Heart left ventricle (tissue), 16 donors: ENCODE data around the gene PARD3B. TPM values are rescaled to one million over a fixed set of nuclear protein-coding genes. Genes with fewer than 3 reads are reported as not detected.

Experiments used
- ATAC-seq, 4 donors: fragments of 200-7000 bp; cut with Tn5 transposase; one replicate each; pipeline ENCODE4 v1.9.1; 2020 to 2022; ENCODE audit warnings: moderate library complexity in 4 of 4, mild to moderate bottlenecking in 3 of 4, moderate number of reproducible peaks in 1 of 4
- DNase-seq, 5 donors: peaks; one replicate each; pipeline ENCODE4 v3.0.0-alpha.2; 2020
- H3K27ac ChIP-seq, 12 donors: fragments of 200-600 bp; sonication (generic) in 4 of 12; one replicate each; pipeline versions ENCODE4 v1.5.0 to v1.8.0; 2016 to 2022; ENCODE audit warnings: mild to moderate bottlenecking in 2 of 12
- H3K27me3 ChIP-seq, 9 donors: fragments of 200-600 bp; sonication (generic) in 2 of 9; one replicate each; pipeline versions ENCODE4 v1.5.1 to v1.8.0; 2016 to 2022; ENCODE audit warnings: mild to moderate bottlenecking in 3 of 9
- H3K36me3 ChIP-seq, 9 donors: fragments of 200-600 bp; sonication (generic) in 2 of 9; one replicate each; pipeline versions ENCODE4 v1.5.0 to v1.8.0; 2018 to 2022; ENCODE audit warnings: mild to moderate bottlenecking in 2 of 9
- H3K4me1 ChIP-seq, 12 donors: fragments of 200-600 bp; sonication (generic) in 4 of 12; one replicate each; pipeline versions ENCODE4 v1.5.0 to v1.8.0; 2016 to 2022; ENCODE audit warnings: mild to moderate bottlenecking in 3 of 12
- H3K4me3 ChIP-seq, 12 donors: fragments of 200-600 bp; sonication (generic) in 4 of 12; one replicate each; pipeline versions ENCODE4 v1.5.0 to v1.8.0; 2017 to 2022; ENCODE audit warnings: mild to moderate bottlenecking in 9 of 12, moderate library complexity in 4 of 12
- H3K9me3 ChIP-seq, 12 donors: fragments of 200-600 bp; sonication (generic) in 4 of 12; one replicate each; pipeline versions ENCODE4 v1.5.0 to v1.8.0; 2016 to 2022; ENCODE audit warnings: mild to moderate bottlenecking in 1 of 12
- POLR2A ChIP-seq, 2 donors: fragments of 450-650 bp; IDR thresholded peaks; one replicate each; pipeline ENCODE4 v1.6.1; 2017; ENCODE audit warnings: antibody characterized with exemption in 2 of 2, mild to moderate bottlenecking in 2 of 2, moderate library complexity in 2 of 2
- WGBS, 4 donors: extraction: QIAGEN DNeasy Blood & Tissue Kit in 2 of 4; methylation state at CpG; one replicate each; pipeline versions ENCODE4 v1.1.5 to v1.1.7; 2013 to 2018; 5-methylcytosine and 5-hydroxymethylcytosine counted together
- intact Hi-C, 10 donors: fragments of 100-400 bp; cut with DNase I; formaldehyde crosslinking; loops; one replicate each; pipeline versions ENCODE4 v1.11.1 to v1.14.2; 2022
- polyA plus RNA-seq, 2 donors: library from polyadenylated mRNA; stranded (reverse); fragments of 200-250 nt; gene quantifications; one replicate each; pipeline ENCODE4 v1.2.3, GENCODE V29; 2013
- total RNA-seq, 9 donors: library from RNA; depleted of rRNA in 2 of 9; stranded (reverse); fragments of >200 nt in 2 of 9; fragmentation: NEBNext Ultra II Directional in 3 of 9; extraction: Animal tissue kit (Norgen Biotek cat#: 25700) in 3 of 9; gene quantifications; one replicate each; pipeline versions ENCODE4 v1.1.0 to v1.2.4, GENCODE V29; 2016 to 2023
- TF ChIP-seq, protein P1 (sequence below), 12 donors: fragments of 200-600 bp; sonication (generic) in 4 of 12; IDR thresholded peaks; one replicate each; pipeline versions ENCODE4 v1.5.0 to v1.8.0; 2018 to 2022; ENCODE audit warnings: antibody characterized with exemption in 12 of 12, mild to moderate bottlenecking in 5 of 12
- donor health status: ischemic (EF 13 %, LVEDD 7.1; RV severe dilation, severe dysfunction).
- donor health status: healthy with polysubstance abuse.
- donor health status: DM: no; HTN: yes; CAD: no.
- donor health status: DM: no; HTN: no; CAD: no.
- donor health status: ischemic (EF 25% LVEDD 6.9; RV normal size, moderate dysfunction).
- donor health status: ischemic (EF 25% LVEDD 5.7; RV mildly dilated, moderate dysfunction).
- donor health status: healthy.
- donor health status: DM: yes; HTN: yes; CAD: no.
- donor health status: ischemic (EF 35%, LVEDD 5.7; RV mildly dilated, moderate dysfunction).
- donor health status: nonischemic (EF 11% LVEDD 7.7; RV severe dilation, severe dysfunction).
- donor health status: DM: yes; HTN: yes; CAD: no.
- donor health status: PGD.
- donor health status: ischemic (EF 29% LVEDD 5.4; RV normal size, mild dysfunction).
- donor health status: nonischemic (EF 23%, LVEDD 6.1; RV moderate dilation, normal function).

PARD3B gene
- total and polyA plus RNA-seq, 11 donors = 0.71 to 15.1 (median 6.2) TPM

DNA sequence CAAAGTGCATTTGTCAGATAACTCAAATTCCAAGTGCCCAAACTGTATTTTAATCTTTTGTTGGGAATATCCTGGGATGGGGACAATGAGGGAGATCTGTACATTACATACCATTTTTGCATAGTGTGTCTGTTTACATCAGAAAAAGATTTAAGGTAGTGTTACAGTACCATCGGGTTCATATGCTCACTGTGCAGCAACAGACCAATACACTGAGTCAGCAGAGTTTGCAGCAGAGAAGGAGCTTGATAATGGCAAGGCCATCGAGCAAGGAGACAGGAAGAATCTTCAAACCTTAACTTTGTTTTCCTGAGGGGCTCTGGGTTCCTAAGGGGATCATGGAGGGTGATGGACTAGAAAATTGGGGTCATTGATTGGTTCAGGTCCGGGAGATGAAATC, 399.7 kb downstream of the PARD3B start:
- ATAC-seq = no peak
- TF ChIP-seq, protein P1, sequence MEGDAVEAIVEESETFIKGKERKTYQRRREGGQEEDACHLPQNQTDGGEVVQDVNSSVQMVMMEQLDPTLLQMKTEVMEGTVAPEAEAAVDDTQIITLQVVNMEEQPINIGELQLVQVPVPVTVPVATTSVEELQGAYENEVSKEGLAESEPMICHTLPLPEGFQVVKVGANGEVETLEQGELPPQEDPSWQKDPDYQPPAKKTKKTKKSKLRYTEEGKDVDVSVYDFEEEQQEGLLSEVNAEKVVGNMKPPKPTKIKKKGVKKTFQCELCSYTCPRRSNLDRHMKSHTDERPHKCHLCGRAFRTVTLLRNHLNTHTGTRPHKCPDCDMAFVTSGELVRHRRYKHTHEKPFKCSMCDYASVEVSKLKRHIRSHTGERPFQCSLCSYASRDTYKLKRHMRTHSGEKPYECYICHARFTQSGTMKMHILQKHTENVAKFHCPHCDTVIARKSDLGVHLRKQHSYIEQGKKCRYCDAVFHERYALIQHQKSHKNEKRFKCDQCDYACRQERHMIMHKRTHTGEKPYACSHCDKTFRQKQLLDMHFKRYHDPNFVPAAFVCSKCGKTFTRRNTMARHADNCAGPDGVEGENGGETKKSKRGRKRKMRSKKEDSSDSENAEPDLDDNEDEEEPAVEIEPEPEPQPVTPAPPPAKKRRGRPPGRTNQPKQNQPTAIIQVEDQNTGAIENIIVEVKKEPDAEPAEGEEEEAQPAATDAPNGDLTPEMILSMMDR (IDR thresholded peaks at IDR 0.05) = no peak
- TF ChIP-seq POLR2A (IDR thresholded peaks at IDR 0.05) = no peak
- Histone ChIP-seq H3K36me3 (no peaks in the 10 kb centered on the region), H3K4me1 (no peaks in the 10 kb centered on the region), H3K9me3 (peaks cover 0 to 23% (median 6%) of the 10 kb centered on the region in 12 donors), H3K4me3 (no peak overlapping the region), H3K27me3 (no peaks in the 10 kb centered on the region), H3K27ac (no peak overlapping the region)
- intact Hi-C loops = no loop called here
- 93 to 96% (median 94%) methylated on average over 3 of the region's 3 CpGs for WGBS, 4 donors
- no peak for DNase-seq

DNA sequence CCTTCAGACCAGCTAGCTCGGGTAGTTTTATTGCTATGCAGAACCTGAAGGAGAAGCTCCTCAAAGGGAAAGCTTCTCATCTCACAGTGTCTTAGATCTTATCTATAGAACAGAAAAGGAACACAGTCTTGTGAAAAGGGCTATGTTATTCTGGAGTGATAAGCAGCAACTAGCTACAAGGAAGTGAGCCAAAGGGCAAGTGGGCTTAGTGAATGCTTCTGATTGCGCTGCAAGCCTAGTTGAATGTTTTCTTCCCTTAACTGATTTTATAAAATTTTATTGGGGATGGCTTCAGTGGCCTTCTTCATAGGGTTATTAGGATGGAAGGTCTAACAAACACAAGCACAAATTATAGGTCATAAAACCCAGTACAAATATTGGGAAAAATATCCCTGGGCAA, 400.1 kb downstream of the PARD3B start:
- Histone ChIP-seq H3K4me3 (no peak overlapping the region), H3K27ac (no peak overlapping the region), H3K4me1 (no peaks in the 10 kb centered on the region), H3K9me3 (peaks cover 0 to 23% (median 6%) of the 10 kb centered on the region in 12 donors), H3K27me3 (no peaks in the 10 kb centered on the region), H3K36me3 (no peaks in the 10 kb centered on the region)
- ATAC-seq (no peak), DNase-seq (no peak)
- TF ChIP-seq POLR2A (IDR thresholded peaks at IDR 0.05) = no peak
- TF ChIP-seq, protein P1 (IDR thresholded peaks at IDR 0.05) = no peak
- intact Hi-C loops = no loop called here
- WGBS, 4 donors = 90 to 100% (median 93%) methylated on average over 2 of the region's 2 CpGs

DNA sequence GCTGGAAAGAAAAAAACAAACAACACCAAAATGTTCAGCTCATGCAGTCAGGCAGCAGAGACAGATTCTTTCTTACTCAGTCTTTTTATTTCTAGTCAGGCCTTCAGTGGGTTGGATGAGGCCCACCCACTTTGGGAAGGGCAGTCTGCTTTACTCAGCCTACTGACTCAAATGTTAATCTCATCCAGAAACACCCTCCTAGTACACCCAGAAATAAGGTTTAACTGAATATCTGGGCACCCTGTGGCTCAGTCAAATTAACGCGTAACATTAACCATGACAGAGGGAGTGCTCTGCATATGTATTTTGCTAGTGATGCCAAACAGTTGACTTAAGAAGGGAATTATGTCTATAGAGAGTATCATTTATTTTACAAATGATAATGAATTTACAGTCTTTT, 401.6 kb downstream of the PARD3B start:
- ATAC-seq (no peak), DNase-seq (no peak)
- intact Hi-C loops = no loop called here
- Histone ChIP-seq H3K4me3 (no peak overlapping the region), H3K27ac (no peak overlapping the region), H3K4me1 (no peaks in the 10 kb centered on the region), H3K36me3 (no peaks in the 10 kb centered on the region), H3K27me3 (no peaks in the 10 kb centered on the region), H3K9me3 (peaks cover 0 to 18% (median 6%) of the 10 kb centered on the region in 12 donors)
- 96 to 100% (median 99%) methylated on average over 2 of the region's 2 CpGs for WGBS, 4 donors
- TF ChIP-seq, protein P1 (IDR thresholded peaks at IDR 0.05) = no peak

DNA sequence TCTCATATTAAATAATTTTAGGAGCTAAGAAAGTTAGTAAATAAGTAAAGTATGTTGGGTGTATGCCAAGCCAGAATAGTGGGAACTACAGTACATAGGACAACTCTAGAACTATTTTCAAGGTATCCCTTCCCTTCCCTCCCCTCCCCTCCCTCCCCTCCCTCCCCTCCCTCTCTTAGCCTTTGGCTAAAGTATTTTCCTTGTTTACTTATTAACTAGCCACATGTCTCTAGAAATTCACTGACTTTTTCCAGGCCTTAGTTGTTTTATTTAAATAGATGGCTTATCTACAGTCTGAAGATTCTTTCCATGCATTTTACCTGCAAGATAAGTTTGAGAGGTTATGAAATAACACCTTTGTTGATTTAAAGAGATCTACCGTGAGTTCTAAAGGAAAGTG, 402.1 kb downstream of the PARD3B start:
- no peak overlapping the region for H3K4me3 ChIP-seq

More for the DNA sequence above, 402.1 kb downstream of the PARD3B start:
- WGBS, 4 donors = 73 to 87% (median 84%) methylated on average over 1 of the region's 1 CpG
- TF ChIP-seq POLR2A (IDR thresholded peaks at IDR 0.05) = no peak
- TF ChIP-seq, protein P1 (IDR thresholded peaks at IDR 0.05) = no peak
- Histone ChIP-seq H3K27ac (no peak overlapping the region), H3K9me3 (peaks cover 0 to 18% (median 6%) of the 10 kb centered on the region in 12 donors), H3K27me3 (no peaks in the 10 kb centered on the region), H3K36me3 (no peaks in the 10 kb centered on the region), H3K4me1 (no peaks in the 10 kb centered on the region)
- ATAC-seq = no peak
- DNase-seq = no peak
- intact Hi-C loops = no loop called here
